HEK293T (cell line): ENCODE results near the gene SMIM44.

Experiments used
- ARNT ChIP-seq: fragments of 450-650 bp; IDR thresholded peaks from 2 replicates; pipeline ENCODE4 v1.6.1; 2017; ENCODE audit warnings: mild to moderate bottlenecking
- BHLHE40 ChIP-seq: fragments of 450-650 bp; IDR thresholded peaks from 2 replicates; pipeline ENCODE4 v1.6.1; 2016; ENCODE audit warnings: mild to moderate bottlenecking, moderate library complexity, borderline replicate concordance
- CTBP1 ChIP-seq: fragments of 450-650 bp; IDR thresholded peaks from 2 replicates; pipeline ENCODE4 v1.6.1; 2016; ENCODE audit warnings: borderline replicate concordance
- ELF4 ChIP-seq: fragments of 450-650 bp; IDR thresholded peaks from 2 replicates; pipeline ENCODE4 v1.6.1; 2017; ENCODE audit warnings: antibody characterized with exemption
- FOXA1 ChIP-seq: fragments of 450-650 bp; IDR thresholded peaks from 2 replicates; pipeline ENCODE4 v1.6.1; 2016; ENCODE audit warnings: mild to moderate bottlenecking
- FOXK2 ChIP-seq: fragments of 450-650 bp; IDR thresholded peaks from 2 replicates; pipeline ENCODE4 v1.6.1; 2016; ENCODE audit warnings: mild to moderate bottlenecking
- FOXM1 ChIP-seq: fragments of 450-650 bp; IDR thresholded peaks from 2 replicates; pipeline ENCODE4 v1.6.1; 2017; ENCODE audit warnings: mild to moderate bottlenecking, borderline replicate concordance
- HDGF ChIP-seq: fragments of 450-650 bp; IDR thresholded peaks from 2 replicates; pipeline ENCODE4 v1.6.1; 2017; ENCODE audit warnings: antibody characterized with exemption, borderline replicate concordance
- L3MBTL2 ChIP-seq: fragments of 450-650 bp; conservative IDR thresholded peaks from 2 replicates; pipeline ENCODE4 v1.6.1; 2016; ENCODE audit warnings: mild to moderate bottlenecking
- NFRKB ChIP-seq: fragments of 450-650 bp; IDR thresholded peaks from 2 replicates; pipeline ENCODE4 v1.6.1; 2016; ENCODE audit warnings: mild to moderate bottlenecking, moderate library complexity
- SUZ12 ChIP-seq: fragments of 450-650 bp; IDR thresholded peaks from 2 replicates; pipeline ENCODE4 v1.6.1; 2016; ENCODE audit warnings: mild to moderate bottlenecking
- TARDBP ChIP-seq: fragments of 450-650 bp; IDR thresholded peaks from 2 replicates; pipeline ENCODE4 v1.6.1; 2016

- TF ChIP-seq FOXA1 (no peak), BHLHE40 (no peak), SUZ12 (no peak), TARDBP (no peak), FOXM1 (no peak), CTBP1 (no peak), ELF4 (no peak), L3MBTL2 (no peak), HDGF (no peak), ARNT (no peak), FOXK2 (no peak), NFRKB (no peak)
Measured at GRCh38 chr19:3530389-3530788, 47.1 kb upstream of the SMIM44 start.
